NCI-H526 treated with DMSO at 0.1 percent for 48 hours (cell line): Measurements from ENCODE around the gene ANGPTL2.

Source experiments
- DNase-seq: peaks from one replicate; lab custom pipeline; 2025; lab: John Stamatoyannopoulos, UW

ANGPTL2 gene

GRCh38 chr9:127049581-127049980, 72.9 kb downstream of the ANGPTL2 start:
- no peak for DNase-seq

DNA sequence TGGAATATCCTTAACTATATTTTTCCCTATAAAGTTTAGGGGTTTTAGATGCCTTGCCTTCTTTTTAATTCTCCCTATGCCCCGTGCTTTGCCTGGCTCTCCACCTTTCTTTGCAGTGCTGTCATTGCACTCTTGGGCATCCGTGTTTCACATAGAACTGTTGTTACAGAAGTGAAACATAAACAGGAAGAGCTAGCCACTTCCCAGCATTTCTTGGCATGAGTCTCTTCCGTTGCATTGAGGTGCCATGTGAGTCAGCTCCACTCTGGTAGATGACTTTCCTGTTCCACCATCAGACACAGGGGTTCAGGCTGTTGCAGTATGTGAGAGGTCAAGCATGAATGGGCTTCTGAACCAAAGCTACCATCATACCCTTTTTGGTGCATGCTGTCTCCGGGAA, 73.4 kb downstream of the ANGPTL2 start:
- no peak for DNase-seq

DNA sequence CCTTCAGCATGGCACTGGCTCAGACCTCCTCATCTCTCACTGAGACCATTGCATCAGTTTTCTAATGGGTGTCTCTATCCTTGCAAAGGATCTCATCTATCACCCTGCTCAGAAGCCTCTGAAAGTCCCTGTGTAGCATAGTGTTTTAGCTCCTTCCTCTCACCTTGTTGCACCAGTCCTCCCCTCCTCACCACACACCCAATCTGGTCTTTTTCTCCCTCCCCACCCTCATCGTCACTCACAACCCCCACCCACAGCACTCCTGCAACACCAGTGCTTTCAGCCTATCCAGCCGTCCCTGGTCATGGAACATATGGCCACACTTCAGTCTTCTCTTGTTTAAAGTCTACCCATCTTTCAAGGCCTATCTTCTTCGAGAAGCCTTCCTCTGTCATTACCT, 74.5 kb downstream of the ANGPTL2 start:
- DNase-seq, result no peak

GRCh38 chr9:127045148-127045547, 77.3 kb downstream of the ANGPTL2 start:
- DNase-seq, result no peak

DNA sequence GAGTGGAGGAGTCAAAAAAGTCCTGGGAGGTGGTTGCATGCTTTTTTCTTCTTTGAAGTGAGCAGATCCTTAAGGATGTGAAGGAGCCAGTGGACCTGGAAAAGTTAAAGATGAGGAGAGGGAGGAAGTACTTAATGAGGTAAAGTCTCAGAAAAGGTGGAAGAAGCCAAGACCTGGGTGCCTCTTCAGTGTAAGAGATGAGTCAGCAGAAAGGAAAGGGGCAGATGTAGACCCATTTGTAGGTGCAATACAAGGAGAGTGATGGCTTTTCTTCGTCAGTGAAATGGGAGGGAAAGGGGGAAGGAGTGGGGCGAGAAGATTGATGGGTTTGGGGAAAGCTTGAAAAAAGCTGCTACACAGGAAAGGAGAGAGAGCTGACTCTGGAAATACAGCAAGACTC, 82.9 kb downstream of the ANGPTL2 start:
- DNase-seq, result no peak

- DNase-seq, result no peak
Measured at GRCh38 chr9:127038531-127038930, 83.9 kb downstream of the ANGPTL2 start.
